ENCODE results near the gene CNGB1. TPM values are rescaled to one million over a fixed set of nuclear protein-coding genes. Genes with fewer than 3 reads are reported as not detected.
A peak's percentile ranks its signal among the peaks of the same experiment; 100 is the strongest.
"Not testable (repeated sequence)": the region's sequence is repeated elsewhere in the genome, so short reads cannot be mapped to it uniquely, and the experiment has no call there.

The CNGB1 gene
- total RNA-seq, 1 experiment from 2014 or later, result not detected

GRCh38 chr16:57862698-57863433, 108.1 kb downstream of the CNGB1 start:
- peak; percentile 42 for DNase-seq (ENCODE audit: low read depth)

DNA sequence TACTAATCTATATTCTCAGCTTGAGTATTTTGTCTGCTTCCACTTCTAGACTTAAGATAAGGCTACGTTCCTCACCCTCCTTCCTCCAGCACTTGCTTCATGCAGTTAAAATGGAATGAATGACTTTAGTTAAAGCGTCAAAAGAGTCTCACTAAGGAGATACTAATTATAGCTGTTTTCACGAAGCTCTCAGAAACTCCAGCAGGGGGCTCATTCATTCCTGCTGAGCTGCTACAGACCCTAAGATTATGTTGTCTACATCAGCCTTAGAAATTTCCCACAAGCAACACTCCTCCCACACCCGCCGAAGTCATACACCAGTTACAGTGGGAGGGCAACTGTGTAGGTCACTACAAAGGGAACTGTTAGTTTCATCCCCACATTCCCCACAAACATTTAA, 111.6 kb downstream of the CNGB1 start:
- peak; percentile 50 for DNase-seq (ENCODE audit: low read depth)

GRCh38 chr16:57858635-57859034, 112.3 kb downstream of the CNGB1 start:
- no peak for DNase-seq (ENCODE audit: low read depth)

DNA sequence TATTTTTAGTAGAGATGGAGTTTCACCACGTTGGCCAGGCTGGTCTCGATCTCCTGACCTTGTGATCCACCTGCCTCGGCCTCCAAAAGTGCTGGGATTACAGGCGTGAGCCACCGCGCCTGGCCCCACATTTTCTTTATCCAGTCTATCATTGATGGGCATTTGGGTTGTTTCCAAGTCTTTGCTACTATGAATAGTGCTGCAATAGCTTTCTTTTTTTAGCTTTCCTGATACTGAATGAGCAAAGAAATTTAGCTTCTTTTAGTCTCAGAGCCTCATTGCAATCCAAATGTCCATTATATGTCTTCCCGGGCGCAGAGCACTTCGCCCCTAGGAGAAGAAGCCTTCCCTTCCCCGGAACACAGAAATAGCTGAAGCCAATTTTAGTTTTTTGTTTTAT, 112.9 kb downstream of the CNGB1 start:
- DNase-seq (ENCODE audit: low read depth), result not testable (repeated sequence)

- no peak for DNase-seq (ENCODE audit: low read depth)
Observed at GRCh38 chr16:57855188-57855587, 115.7 kb downstream of the CNGB1 start.

DNA sequence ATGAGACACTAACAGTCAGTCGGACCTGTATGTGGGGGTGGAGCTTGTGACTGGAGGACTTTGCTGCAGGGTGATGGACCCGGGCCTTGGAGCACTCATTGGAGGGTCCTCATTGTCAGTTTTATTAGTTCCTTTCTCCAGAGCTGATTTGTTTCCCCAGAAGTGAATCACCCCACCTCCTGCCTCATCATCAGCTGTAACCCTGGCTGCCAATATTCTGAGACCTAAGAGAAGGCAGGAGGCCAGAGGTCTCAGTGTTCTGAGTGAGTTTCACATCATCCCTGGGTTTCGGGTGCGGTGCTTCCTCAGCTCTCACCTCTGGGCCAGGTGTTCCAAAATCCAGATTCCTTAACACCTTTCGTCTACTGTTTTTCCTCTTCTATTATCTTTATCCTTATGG, 118.7 kb downstream of the CNGB1 start:
- DNase-seq (ENCODE audit: low read depth), result no peak

GRCh38 chr16:57848181-57848580, 122.7 kb downstream of the CNGB1 start:
- no peak for DNase-seq (ENCODE audit: low read depth)

GRCh38 chr16:57846931-57847330, 124.0 kb downstream of the CNGB1 start:
- not testable (repeated sequence) for DNase-seq (ENCODE audit: low read depth)

GRCh38 chr16:57846078-57846697, 124.7 kb downstream of the CNGB1 start:
- no peak for DNase-seq (ENCODE audit: low read depth)

DNA sequence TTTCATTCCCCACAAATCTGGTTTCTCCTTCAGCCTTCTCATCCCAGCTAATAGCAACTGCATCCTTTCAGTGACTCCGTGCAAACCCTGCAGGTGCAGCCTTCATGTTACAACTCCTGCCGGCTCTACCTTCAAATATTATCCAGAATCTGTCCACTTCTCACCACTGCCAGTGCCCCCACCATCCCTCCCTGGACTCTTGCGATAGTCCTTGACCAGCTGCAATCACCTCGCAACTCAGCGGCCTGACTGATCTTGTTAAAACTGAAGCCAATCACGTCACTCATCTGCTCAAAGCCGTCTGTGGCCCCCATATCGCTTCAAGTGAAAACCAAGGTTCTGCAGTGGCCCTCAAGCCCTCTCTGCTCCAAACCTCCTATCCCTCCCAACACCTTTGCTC, 125.8 kb downstream of the CNGB1 start:
- DNase-seq (ENCODE audit: low read depth), result no peak

DNA sequence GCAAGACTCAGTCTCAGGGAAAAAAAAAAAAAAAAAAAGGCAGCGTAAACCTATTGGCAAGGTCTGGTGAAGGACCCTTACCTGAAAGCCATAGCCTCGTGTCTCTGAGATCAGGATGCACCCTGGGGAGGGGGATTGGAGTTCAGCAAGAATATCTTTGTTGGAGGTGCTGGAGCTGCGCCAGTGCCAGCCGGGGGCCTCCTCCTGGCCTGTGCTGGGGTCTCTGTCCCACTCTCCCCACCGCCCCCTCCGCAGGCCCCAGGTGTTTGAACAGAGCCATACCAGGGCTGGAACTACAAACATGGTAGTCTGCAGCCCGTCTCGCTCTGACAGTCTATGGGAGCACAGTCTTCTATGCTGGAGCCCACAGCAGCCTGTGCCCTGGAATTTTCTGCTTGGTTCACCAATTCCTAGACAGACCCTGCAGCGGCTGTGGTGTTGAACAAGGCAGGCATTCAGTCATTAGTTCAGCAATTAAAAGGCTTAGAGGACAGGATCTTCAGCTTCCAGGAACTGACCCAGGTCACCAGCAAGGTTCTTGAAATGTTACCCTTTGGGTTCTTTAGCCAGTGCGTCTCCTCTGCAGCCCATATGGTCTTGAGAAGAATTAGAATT, 126.4 kb downstream of the CNGB1 start:
- DNase-seq (ENCODE audit: low read depth), result no peak

DNA sequence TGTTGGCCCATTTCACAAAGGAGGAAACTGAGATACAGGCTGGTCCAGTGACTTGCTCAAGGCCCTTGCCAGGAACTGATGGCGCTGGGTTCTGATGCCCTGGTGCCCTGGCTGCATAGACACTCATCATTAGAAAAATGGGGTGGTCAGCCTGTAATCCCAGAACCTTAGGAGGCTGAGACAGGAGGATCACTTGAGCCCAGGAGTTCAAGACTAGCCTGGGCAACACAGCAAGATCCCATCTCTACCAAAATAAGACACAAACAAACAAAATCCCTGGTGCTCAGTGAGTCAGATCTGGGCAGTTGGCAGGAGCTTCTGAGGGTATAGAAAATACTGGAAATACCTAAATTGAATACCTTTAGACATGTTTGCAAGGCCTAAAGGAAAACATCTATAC, 127.5 kb downstream of the CNGB1 start:
- DNase-seq (ENCODE audit: low read depth), result no peak

DNA sequence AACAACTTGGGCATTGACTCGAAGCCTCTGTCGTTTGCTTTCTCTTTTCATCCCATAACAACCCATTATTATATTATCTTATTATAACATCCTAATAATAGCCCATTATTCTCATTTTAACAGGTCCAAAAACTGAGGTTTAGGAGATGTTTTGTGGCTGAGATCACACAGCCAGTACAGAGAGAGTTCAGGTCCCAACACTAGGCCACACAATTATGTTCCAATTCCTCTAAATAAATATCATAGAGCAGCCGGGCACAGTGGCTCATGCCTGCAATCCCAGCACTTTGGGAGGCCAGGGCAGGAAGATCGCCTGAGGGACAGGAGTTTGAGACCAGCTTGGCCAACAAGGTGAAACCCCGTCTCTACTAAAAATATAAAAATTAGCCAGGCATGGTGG, 128.3 kb downstream of the CNGB1 start:
- peak; percentile 64 for DNase-seq (ENCODE audit: low read depth)

DNA sequence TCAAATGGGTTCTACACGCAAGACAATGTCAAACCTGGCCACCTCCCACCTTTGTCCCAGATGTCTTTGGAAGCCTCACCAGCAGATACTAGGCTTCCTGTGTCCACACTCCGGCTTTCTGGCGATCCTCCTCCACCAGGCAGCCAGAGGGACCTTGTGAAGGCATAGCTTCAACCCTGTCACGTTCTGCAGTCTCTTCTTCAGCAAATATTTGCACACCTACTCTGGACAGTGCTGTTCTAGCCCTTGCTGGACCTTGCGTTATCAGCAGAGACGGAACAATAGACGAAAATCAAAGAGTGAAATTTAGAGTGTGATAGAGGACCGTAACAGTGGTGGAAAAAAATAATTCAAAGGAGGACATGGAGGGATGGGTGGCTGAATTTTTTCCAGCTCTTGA, 130.1 kb downstream of the CNGB1 start:
- no peak for DNase-seq (ENCODE audit: low read depth)

DNA sequence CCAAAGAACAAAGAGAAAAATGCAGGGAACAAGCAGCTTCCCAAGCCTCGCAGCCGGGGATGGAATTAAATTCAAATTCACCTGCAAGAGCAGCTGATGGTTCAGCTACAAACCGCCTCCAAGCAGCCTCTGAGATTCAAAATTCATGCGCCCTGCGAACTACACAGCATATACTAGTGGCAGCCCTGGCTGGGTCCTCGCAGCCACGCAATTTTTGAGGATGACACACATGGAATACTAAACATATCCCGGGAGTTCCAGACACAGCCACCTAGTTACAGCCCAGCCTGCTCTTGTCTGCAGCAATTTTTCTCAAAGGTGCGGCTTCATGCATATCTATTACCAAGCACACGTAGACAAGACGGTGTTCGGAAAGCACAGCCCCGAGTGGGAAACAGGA, 132.8 kb downstream of the CNGB1 start:
- no peak for DNase-seq (ENCODE audit: low read depth)

- no peak for DNase-seq (ENCODE audit: low read depth)
Observed at GRCh38 chr16:57837305-57838125, 133.4 kb downstream of the CNGB1 start.

DNA sequence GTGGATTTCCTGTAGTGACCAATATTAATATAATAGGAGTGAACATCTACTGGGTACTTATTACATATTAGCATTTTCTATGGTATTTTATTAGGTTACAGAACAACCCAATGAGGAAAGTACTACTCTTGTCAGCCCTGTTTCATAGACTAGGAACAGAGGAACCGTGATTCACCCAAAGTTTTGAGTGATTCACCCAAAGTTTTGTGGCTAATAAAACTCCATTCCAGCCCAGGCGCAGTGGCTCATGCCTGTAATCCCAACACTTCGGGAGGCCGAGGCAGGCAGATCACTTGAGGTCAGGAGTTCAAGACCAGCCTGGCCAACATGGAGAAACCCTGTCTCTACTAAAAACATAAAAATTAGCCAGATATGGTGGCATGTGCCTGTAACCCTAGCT, 135.5 kb downstream of the CNGB1 start:
- peak; percentile 91 for DNase-seq (ENCODE audit: low read depth)

- peak; percentile 77 for DNase-seq (ENCODE audit: low read depth)
Observed at GRCh38 chr16:57834936-57835335, 136.0 kb downstream of the CNGB1 start.
